OCI-LY7 (cell line): Measurements from ENCODE around the gene IMMP2L.

Source experiments
- EZH2phosphoT487 ChIP-seq: fragments of 200-600 bp; sonication (generic); IDR thresholded peaks from 2 replicates; pipeline ENCODE4 v1.6.1; 2018; ENCODE audit warnings: low read depth, borderline replicate concordance, mild to moderate bottlenecking, mixed run types, antibody characterized with exemption, low read length, moderate library complexity, mixed read lengths
- TF ChIP-seq, protein P1 (sequence below): fragments of 200-600 bp; sonication (generic); conservative IDR thresholded peaks from 2 replicates; pipeline ENCODE4 v1.5.1; 2014; ENCODE audit warnings: mild to moderate bottlenecking, antibody characterized with exemption, low read length, moderate library complexity, mixed read lengths

GRCh38 chr7:111292026-111292470 is 270.2 kb downstream of the IMMP2L start:
- TF ChIP-seq, protein P1, sequence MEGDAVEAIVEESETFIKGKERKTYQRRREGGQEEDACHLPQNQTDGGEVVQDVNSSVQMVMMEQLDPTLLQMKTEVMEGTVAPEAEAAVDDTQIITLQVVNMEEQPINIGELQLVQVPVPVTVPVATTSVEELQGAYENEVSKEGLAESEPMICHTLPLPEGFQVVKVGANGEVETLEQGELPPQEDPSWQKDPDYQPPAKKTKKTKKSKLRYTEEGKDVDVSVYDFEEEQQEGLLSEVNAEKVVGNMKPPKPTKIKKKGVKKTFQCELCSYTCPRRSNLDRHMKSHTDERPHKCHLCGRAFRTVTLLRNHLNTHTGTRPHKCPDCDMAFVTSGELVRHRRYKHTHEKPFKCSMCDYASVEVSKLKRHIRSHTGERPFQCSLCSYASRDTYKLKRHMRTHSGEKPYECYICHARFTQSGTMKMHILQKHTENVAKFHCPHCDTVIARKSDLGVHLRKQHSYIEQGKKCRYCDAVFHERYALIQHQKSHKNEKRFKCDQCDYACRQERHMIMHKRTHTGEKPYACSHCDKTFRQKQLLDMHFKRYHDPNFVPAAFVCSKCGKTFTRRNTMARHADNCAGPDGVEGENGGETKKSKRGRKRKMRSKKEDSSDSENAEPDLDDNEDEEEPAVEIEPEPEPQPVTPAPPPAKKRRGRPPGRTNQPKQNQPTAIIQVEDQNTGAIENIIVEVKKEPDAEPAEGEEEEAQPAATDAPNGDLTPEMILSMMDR = no peak
- TF ChIP-seq EZH2phosphoT487 = no peak
